HG02678 (cell line): ENCODE data around the gene MAP1LC3B.

Source experiments
- ATAC-seq: cut with Tn5 transposase; IDR thresholded peaks from one replicate; pipeline ENCODE4 v1.9.1; 2021; ENCODE audit warnings: mild to moderate bottlenecking, moderate library complexity; ENCODE audit not compliant: unreplicated experiment

Gene MAP1LC3B

DNA sequence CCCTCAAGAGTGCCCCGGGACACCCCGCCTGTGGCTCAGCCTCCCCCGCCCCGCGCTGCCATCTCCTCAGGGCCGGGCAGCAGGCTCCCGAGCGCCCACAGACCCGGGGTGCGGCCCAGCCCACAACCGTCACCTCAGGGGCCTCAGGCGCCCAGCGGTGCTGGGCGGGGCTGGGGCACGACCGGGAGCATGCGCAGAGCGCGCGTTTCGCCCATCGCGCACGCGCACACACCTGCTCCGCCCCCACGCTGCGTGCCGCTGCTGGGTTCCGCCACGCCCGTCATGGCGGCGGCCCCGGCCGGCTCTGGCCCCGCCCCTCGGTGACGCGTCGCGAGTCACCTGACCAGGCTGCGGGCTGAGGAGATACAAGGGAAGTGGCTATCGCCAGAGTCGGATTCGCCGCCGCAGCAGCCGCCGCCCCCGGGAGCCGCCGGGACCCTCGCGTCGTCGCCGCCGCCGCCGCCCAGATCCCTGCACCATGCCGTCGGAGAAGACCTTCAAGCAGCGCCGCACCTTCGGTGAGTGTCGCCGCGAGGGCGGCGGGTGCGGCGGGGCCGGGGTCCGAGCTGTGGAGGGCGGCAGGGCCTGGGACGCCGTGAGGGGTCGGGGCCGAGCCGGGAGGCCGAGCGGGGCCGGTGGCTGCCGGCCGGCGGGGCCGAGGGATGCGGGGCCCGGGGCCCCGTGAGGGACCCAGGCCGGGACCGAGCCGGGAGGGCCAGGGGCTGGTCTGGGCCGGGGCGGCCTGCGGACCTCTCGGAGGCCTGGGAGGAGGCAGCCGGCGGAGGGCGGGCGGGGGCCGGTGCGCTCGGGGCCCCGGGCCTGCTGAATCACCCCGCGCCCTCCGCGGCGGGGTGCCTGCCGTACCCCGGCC lies at the start of gene MAP1LC3B:
TSS of gene MAP1LC3B (plus strand) at position 387 of the 871 bp plus-strand sequence. CDS start at position 479, 92 bp downstream.
- ATAC-seq = peak; percentile 71

DNA sequence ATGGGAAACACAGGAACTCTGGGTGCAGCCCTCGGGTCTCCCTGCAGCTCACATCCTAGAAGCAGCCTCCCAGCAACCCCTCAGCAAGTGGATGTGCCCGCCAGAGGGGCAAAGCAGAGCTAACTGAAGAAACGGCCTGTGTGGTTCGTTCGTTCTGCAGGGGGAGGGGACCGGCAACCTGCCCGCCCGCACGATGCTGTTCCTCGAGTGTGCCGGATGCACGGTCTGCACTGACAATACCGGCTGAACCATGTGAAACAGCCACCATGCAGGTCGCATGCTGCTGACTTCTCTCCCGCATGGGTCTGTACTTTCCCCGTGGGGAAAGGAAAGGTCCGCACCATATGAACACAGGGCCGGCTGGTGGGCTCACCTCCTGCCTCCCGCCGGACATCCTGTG lies 49.6 kb upstream of the MAP1LC3B start:
- ATAC-seq = no peak

DNA sequence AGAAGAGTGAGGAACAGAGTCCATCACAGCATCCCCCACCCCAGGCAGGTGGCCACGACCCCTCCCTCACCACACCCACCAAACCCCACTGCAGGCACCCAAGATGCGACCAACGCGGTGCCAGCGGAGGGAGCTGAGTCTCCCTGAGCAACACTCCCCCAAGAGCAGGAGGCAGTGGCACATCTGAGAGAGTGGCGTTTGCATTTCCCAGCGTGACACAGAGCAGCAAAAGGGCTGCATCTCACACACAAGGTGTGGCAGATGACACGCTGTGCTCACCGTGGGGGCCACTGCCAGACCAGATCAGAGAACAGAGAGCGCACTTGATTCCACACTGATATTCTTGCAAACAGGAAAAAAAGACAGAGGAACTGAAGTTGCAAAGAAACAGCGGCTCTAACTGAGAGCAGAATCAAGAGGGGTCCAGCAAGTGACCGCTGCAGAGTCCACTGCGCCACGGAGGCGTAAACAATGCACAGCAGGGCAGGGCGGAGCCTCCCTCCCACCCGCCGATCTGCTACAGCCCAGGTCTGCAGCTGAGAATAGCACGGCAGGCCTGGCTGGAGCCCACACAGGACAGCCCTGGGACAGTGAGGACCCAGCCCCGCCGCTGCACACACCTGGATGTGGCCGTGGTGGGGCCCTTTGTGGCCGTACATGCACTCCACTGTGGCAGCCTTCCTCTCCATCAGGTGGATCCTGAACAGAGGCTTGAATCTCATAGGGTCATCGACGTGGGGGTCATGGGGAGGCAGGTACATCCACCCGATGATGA lies 49.0 kb upstream of the MAP1LC3B start:
- ATAC-seq = no peak

DNA sequence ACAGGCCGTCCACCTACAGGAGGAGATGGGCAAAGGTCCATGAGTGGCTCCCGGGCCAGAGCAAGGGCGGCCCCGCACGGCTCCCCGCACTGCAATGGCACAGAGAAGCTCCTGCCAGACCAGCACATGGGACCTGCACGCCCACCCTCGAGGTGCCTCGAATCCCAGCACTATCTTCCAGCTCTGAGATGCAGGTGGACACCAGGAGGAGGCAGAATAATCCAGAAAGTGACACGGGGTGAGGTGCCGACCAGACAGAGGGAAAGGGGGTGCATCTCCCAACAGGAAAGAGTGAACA lies 48.4 kb upstream of the MAP1LC3B start:
- no peak for ATAC-seq

DNA sequence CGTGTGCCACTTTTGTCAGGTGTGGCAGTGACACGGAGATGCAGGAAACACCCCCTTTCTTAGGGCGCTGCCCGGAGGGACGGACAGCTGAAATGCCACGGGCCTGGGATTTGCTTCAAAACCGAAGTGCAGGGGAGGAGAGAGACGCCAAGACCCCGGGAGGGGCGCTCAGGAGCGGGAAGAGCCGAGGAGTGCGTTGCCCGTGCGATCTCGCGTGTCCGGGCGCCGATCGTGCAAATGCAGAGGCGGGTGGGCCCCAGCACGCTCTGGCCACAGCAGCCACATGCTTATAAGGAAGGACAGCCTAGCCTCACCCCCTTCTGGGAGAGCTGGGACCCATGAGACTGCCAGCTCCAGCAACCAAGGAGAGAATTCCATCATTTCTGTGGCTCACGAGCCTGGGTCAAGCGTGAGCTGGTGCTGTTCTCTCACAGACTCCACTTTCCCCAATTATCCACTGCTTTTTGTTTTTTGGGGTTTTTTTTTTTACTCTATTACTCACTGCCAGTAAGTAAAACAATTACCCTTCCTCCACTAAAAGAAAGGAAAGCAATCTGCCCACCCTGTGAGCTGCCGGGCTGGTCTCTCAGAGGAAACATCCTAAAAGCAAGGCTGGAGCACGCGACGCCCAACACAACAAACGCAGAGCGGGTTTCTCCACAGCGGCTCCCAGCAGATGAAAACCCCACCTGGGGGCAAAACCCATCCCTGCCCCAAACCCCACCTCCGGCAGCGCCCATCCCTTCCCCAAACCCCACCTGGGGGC lies 47.8 kb upstream of the MAP1LC3B start:
- ATAC-seq = no peak

DNA sequence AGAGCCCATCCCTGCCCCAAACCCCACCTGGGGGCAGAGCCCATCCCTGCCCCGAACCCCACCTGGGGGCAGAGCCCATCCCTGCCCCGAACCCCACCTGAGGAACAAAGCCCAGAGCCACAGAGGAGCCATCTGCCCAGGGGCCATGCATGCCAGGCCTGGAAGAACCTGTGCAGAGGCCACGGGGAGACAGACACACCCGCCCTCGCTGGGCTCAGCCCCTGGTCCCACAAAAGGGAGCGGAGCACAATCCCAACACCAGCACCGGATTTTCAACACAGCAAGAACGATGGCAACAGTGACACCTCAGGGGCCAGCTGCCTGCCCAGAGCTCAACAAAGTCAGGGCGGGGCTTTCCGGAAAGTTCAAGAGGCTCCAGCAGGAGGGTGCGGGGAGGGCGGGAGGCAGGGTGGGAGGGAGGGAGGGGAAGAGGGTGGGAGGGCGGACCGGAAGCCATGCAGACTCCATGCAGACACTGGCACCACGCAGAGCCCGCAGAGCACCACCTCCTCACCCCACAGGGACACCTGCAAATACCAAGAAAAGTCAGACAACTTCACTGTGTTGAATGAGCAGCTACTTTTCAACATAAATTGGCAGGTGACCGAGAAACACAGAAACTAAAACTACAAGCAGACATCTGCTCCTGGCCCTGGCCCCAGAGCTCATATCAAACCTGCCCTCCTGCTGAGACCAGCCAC lies 47.1 kb upstream of the MAP1LC3B start:
- no peak for ATAC-seq

DNA sequence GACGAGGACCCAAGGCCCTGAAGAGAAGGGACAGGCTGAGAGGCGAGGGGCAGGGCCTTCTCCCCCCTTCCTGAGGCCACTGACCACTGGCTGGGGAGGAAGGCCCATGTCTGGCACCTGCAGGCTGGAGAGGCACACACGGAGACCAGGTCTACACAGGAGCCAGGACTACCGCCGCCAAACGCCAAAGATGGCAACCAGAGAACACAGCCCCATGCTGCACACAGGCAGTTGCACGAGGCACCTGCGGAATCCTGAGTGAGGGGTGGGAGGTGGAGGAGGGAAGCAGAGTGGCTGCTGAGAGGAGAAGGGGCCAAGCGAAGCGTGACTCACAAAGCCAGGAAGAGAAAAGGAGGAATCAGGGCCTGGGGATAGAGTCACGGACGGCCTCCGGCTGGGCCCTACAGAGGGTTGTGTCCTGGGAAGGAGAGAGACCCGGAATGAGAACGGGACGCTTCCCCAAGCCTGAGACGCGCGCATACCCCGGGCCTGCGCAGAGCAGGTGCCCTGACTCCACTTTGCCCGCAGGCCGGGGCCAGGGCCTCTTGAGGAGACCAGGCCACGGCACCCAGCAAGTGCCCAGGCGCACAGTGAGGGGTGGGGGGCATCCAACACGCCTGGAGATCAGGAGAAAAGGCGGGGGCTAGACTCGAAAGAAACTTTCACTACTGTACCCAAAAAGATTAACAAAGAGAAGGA lies 46.3 kb upstream of the MAP1LC3B start:
- no peak for ATAC-seq

DNA sequence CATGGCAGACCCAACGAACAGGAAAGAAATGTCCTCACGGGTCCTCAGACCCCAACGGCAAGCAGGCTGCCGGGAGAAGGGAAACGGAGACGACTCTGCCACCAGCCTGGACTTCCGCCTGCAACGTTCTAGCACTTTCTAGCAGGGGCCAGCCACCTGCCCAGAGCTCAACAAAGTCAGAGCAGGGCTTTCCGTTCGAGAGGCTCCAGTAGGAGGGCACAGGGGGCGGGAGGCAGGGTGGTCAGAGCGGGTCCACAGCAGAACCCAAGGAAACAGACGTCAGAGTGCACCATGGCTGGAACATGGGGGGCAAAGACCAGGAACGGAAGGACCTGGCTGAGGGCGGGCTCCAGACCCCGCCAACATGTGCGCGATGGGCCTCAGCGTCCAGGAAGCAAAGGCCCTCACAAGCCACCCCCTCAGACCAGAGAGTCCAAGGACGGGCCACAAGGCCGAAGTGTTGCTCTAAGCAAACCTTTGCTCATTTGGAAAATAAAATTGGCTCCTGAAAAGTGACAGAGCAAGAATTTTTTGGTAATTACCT lies 45.5 kb upstream of the MAP1LC3B start:
- no peak for ATAC-seq

DNA sequence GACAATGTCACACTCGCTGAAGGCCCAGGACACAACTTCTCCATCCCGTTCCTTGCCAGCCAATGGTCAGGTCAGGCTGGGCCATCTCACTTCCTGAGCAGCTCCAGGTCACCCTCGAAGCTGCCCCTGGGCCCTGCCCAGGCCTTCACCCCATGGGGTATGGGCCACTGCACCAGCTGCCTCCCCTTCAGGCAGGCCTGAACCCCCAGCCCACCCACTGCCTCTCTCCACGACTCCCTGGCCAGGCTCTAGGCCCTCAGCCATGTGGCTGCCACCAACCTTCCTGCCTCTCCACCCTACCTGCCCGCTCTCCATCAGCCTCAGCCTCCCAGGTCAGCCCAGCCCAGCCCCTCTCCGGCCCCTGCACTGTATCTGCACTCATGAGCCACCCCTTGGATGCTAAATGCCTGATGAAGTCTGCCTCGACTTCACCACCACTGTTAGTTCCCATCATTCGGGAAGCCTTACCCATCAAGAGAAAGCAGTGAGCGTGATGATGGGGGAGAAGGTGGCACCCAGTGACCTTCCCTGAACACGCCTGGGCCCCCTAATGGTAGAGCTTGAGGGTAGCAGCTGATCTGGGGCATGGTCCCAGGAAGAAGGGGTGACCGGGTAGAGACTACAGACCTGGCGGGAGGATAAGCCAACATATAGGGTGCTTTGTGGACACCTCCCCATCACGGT lies 44.1 kb upstream of the MAP1LC3B start:
- no peak for ATAC-seq

DNA sequence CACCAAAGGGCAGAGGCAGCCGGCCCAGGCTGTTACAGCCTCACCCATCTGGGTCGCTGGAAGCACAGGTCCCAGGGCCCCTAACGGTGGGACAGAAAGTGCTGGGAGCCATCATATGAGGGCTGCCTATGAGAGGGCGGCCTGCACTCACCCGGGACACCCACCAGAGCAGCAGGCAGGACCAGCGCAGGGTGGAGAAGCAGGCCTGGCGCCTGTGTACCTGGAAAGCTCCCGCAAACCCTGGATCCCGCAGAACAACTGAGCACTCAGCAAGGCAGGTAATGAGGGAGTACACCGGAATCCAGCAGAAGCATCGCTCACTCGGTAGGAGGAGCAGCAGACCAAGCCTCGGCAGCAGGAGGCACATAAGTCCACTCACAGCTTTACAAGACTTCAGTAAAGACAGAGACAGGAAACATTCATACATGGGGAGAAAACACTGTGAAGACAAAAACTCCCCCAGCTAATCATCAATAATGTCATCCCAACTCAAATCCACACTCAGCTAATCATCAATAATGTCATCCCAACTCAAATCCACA lies 43.4 kb upstream of the MAP1LC3B start:
- ATAC-seq = no peak

DNA sequence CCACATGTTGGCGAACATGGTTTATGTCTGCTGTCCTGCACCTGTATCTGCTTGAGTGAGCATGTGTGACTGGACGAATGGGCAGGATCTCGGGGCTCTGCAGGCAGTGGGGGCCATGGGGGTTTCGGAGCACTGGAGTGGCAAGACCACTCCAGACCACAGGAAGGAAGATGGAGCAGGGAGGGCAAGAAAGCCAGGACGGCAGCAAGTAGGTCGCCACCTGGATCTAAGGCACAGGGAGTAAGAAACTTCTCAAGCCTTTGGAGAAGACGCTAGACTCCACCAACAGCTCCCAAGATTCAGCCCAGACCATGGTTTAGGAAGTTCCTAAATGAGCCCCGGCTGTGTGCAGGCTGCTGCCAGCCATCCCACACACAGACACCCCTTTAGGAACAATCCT lies 42.1 kb upstream of the MAP1LC3B start:
- ATAC-seq = no peak

DNA sequence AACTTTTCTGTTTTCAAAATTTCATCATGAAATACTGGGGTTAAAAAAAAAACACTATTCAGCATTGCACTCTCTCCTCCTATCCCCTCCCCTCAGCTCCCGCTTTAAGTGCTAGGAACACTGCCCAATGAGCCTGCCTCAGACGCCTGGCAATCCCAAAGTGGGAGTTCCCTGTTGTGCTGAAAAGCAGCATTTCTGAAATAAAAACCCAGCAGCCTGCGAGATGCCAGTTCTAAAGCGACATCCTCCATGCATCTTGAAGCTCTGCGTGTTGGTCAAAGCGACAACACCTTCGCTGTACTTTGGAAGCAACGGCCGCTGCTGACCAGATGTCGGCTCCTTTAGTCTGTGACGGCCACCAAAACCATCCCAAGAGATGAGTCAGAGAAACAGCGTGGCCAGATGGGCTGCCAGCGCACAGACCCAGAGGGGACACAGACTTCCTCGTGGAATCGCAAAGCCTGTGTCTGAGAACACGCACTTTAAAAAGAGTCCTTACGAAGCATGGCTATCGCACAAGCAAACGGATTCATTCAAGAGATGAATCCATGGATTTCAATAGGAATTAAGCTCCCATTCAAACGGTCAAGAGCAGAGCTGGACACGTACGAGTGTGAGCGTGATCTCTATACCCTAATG lies 41.3 kb upstream of the MAP1LC3B start:
- no peak for ATAC-seq

DNA sequence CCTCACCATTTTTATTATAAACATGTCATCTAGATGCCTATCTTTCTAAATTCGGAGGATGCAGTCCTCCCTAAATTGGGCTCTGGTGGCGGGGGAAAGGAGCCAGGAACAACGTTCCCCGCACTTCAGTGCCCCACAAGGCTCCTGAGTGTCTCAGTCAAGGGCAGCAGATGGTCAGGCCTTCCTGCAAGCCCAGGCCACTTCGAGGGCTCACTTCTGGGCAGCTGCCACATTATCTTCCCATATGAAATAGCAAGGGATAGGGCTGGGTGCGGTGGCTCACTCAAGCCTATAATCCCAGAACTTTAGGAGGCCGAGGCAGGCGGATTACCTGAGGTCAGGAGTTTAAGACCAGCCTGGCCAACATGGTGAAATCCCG lies 40.8 kb upstream of the MAP1LC3B start:
- ATAC-seq = no peak

DNA sequence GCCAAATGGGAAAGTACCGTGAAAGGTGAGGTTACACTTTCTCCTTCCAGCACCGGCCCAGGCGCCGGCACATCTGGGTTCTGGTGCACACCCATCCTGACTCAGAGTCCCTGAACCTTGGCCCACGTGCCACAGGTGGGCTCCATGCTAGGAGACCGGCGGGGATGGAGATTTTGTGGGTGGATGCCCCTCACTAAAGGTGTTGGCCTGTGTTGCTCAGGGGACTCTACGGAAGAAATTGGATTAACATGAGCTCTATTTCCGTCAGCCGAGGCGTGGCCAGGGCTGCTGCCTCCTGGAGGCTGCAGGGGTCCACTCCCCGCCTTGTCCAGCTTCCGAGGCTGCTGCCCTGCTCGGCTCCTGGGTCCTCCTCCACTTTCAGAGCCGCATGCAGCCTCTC lies 39.3 kb upstream of the MAP1LC3B start:
- no peak for ATAC-seq

DNA sequence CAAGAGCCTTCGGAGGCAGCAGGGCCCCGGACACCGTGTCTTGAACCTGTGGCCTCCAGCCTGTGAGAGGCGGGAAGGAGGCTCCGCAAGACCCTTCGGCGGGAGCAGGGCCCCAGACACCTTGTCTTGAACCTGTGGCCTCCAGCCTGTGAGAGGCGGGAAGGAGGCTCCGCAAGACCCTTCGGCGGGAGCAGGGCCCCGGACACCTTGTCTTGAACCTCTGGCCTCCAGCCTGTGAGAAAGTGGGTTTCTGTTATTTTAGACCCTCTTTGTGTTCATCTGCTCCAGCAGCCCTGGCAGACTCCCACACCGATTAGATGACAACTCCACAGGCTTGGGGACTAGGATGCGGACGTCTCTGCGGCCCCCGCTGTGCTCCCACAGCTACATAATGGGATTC lies 38.5 kb upstream of the MAP1LC3B start:
- no peak for ATAC-seq

DNA sequence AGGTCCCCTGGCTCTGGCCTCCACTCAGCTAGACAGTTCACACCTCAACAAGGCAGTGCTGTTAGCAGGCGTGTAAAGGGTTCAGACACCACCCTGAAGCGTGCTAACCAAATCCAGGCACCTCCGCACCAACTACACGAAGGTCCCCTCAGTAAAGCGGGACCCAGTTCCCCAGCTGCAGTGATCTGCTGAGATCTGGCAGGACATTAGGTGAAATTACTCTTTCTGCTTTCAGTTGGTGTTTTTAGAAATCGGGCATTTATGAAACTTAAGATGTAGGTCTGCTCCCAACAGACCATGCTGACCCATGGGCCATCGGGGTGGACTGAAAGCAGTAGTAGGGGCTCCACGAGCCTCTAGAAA lies 35.7 kb upstream of the MAP1LC3B start:
- ATAC-seq = no peak

DNA sequence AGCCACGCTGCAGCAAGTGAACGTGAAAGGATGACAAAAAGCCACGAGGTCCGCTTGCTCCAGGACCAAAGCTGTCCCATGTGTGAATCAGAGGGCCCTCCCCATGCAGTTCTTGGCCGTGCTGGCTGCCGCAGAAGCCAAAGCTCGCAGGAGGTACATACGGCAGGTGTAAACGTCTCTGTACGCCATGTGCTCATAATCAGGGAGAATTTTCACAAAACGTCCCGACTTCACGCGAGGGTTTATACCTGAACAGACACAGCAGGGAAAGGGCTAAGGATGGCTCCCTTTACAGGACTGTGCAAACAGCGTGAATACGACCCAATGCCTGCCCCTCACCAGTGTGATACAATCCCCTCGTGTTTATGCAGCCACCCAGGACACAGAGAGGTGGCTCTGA lies 33.9 kb upstream of the MAP1LC3B start:
- no peak for ATAC-seq

DNA sequence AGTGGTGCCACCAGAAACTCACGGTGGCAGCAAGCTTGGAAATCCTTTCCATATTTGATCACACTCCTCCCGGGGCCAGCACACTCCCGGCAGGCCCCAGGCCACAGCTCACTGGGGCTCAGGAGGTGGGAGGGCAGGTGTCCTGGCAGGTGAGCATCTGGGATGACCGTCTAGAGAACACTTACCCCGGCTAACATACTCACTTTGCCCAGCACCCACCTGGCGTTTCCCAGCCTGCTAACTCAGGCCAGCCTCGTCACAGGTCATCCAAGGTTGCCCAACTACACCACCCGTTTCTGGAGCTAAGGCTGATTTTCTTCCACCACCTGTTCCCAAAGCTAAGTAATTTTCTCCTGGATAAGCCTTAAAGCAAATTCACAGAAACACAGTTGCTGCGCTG lies 33.4 kb upstream of the MAP1LC3B start:
- no peak for ATAC-seq

DNA sequence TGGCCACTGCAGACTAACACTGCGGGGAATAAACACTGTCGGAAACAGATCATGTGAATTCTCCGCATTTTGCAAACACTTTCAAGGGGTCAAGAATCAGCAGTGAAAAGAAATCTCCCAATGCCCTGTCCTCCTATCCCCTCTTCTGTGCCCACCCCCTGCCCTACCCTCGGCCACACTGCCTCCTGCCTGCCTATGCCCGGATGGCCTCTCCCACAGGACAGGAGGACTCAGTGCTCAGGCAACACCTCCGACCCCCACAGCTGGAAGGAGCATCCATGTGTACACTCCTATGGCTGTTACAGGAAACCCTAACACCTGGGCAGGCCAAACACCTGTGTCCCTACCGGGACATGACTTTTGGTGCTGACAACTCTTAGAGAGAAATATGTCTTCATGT lies 33.0 kb upstream of the MAP1LC3B start:
- no peak for ATAC-seq
